Osteoblast (primary cell): Measurements from ENCODE around the gene TENM4. TPM values are rescaled to one million over a fixed set of nuclear protein-coding genes. Genes with fewer than 3 reads are reported as not detected.

Experiments
- DNase-seq: peaks from one replicate; pipeline ENCODE4 v3.0.0; 2011; ENCODE audit warnings: low spot score, mixed read lengths; ENCODE audit not compliant: insufficient read length; ENCODE audit errors: missing footprints
- H2AFZ ChIP-seq: 2 replicates; pipeline ENCODE4 v1.6.0; 2011; ENCODE audit warnings: mild to moderate bottlenecking, low read length
- H3K27ac ChIP-seq: 2 replicates; pipeline ENCODE4 v1.5.1; 2011; ENCODE audit warnings: mild to moderate bottlenecking, low read depth, low read length, moderate library complexity
- H3K27me3 ChIP-seq: 2 replicates; pipeline ENCODE4 v1.6.0; 2012; ENCODE audit warnings: mild to moderate bottlenecking, control low read depth, inconsistent platforms, low read length, moderate library complexity; ENCODE audit not compliant: insufficient read depth
- H3K36me3 ChIP-seq: 2 replicates; pipeline ENCODE4 v1.5.1; 2011; ENCODE audit warnings: mild to moderate bottlenecking, low read length, control low read depth, moderate library complexity; ENCODE audit not compliant: insufficient read depth
- H3K4me1 ChIP-seq: 2 replicates; pipeline ENCODE4 v1.5.1; 2011; ENCODE audit warnings: mild to moderate bottlenecking, low read length, control low read depth, moderate library complexity; ENCODE audit not compliant: insufficient read depth
- H3K4me2 ChIP-seq: 2 replicates; pipeline ENCODE4 v1.6.0; 2011; ENCODE audit warnings: mild to moderate bottlenecking, low read length; ENCODE audit not compliant: insufficient read depth
- H3K4me3 ChIP-seq: fragments of 200-600 bp; sonication (generic); 3 replicates; pipeline ENCODE4 v1.5.1; 2012; ENCODE audit warnings: mild to moderate bottlenecking, low read length, inconsistent platforms; ENCODE audit not compliant: insufficient read depth
- H3K79me2 ChIP-seq: 2 replicates; pipeline ENCODE4 v1.6.0; 2012; ENCODE audit warnings: mild to moderate bottlenecking, low read length, control low read depth, inconsistent platforms; ENCODE audit not compliant: insufficient read depth
- H3K9me3 ChIP-seq: 2 replicates; pipeline ENCODE4 v1.5.1; 2011; ENCODE audit warnings: low read depth, low read length, control low read depth
- H4K20me1 ChIP-seq: 2 replicates; pipeline ENCODE4 v1.6.0; 2012; ENCODE audit warnings: mild to moderate bottlenecking, low read length, control low read depth; ENCODE audit not compliant: insufficient read depth
- CTCF ChIP-seq: IDR thresholded peaks from 2 replicates; pipeline ENCODE4 v1.5.1; 2011; ENCODE audit warnings: mild to moderate bottlenecking, low read depth, low read length, moderate library complexity; ENCODE audit errors: extremely low read depth
- total RNA-seq: library from RNA; depleted of rRNA; stranded (reverse); fragments of >200 nt; gene quantifications from 2 replicates; pipeline ENCODE4 v1.2.3, GENCODE V29; 2012

TENM4 gene
- total RNA-seq, 1 donor: 63.3 TPM

- DNase-seq: no peak
- Histone ChIP-seq H3K4me2 (no peak overlapping the region), H3K27ac (no peak overlapping the region), H3K4me3 (no peak overlapping the region), H2AFZ (no peak overlapping the region), H3K27me3 (peaks cover 2% of the 10 kb centered on the region), H3K9me3 (no peaks in the 10 kb centered on the region), H4K20me1 (no peaks in the 10 kb centered on the region), H3K79me2 (no peaks in the 10 kb centered on the region), H3K4me1 (peaks cover 6% of the 10 kb centered on the region), H3K36me3 (no peaks in the 10 kb centered on the region)
- no peak for TF ChIP-seq CTCF
These were observed 792.6 kb downstream of the TENM4 start for GRCh38 chr11:78647986-78648875.

GRCh38 chr11:78647266-78647915 is 793.4 kb downstream of the TENM4 start:
- H3K27ac ChIP-seq: no peak overlapping the region
- H4K20me1 ChIP-seq: no peaks in the 10 kb centered on the region
- peaks cover 6% of the 10 kb centered on the region for H3K4me1 ChIP-seq
- no peaks in the 10 kb centered on the region for H3K9me3 ChIP-seq
- no peak for TF ChIP-seq CTCF
- H3K79me2 ChIP-seq: no peaks in the 10 kb centered on the region
- H3K4me2 ChIP-seq: no peak overlapping the region
- no peaks in the 10 kb centered on the region for H3K36me3 ChIP-seq
- H2AFZ ChIP-seq: no peak overlapping the region
- H3K4me3 ChIP-seq: no peak overlapping the region
- DNase-seq: no peak
- peaks cover 2% of the 10 kb centered on the region for H3K27me3 ChIP-seq

- no peak overlapping the region for H3K4me3 ChIP-seq
- H3K27ac ChIP-seq: no peak overlapping the region
- no peak overlapping the region for H3K4me2 ChIP-seq
- H3K27me3 ChIP-seq: peaks cover 2% of the 10 kb centered on the region
- no peak for DNase-seq
- H3K4me1 ChIP-seq: peaks cover 6% of the 10 kb centered on the region
- H4K20me1 ChIP-seq: no peaks in the 10 kb centered on the region
- H2AFZ ChIP-seq: no peak overlapping the region
- H3K36me3 ChIP-seq: no peaks in the 10 kb centered on the region
- peak; percentile 73 for TF ChIP-seq CTCF
- no peaks in the 10 kb centered on the region for H3K9me3 ChIP-seq
- H3K79me2 ChIP-seq: no peaks in the 10 kb centered on the region
These were observed 794.2 kb downstream of the TENM4 start for GRCh38 chr11:78646564-78647185.
